ENCODE data around the gene F11. TPM values are rescaled to one million over a fixed set of nuclear protein-coding genes. Genes with fewer than 3 reads are reported as not detected.
"Not testable (repeated sequence)": the region's sequence is repeated elsewhere in the genome, so short reads cannot be mapped to it uniquely, and the experiment has no call there.

Gene F11
- total and polyA plus RNA-seq, 2 experiments from 2014 or later, result 7.1 to 9.5 TPM

DNA sequence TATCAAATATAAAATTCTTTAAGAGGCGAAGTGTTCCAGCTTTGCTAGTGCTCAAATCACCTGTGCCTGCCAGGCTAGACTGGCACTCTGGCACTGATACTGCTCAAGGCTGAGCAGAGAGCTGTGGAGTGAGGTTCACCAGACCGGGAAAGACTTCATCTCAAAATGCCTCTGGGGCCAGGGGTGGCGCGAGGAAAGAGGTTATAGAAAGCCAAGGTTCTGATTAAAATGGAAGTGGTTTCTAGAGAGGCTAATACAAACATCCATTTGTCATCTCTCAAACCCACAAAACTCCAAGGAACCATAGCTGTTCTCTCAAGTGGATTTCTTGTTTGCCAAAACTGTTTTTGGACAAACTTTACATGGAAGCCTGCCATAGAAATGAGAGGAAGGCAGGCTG, 41.5 kb downstream of the F11 start:
- no peak overlapping the region for H3K4me3 ChIP-seq
- peaks cover 8% of the 10 kb centered on the region for H3K27me3 ChIP-seq
- no peaks in the 10 kb centered on the region for H3K9me2 ChIP-seq (replicated peaks; ENCODE audit: insufficient read depth)
- no peaks in the 10 kb centered on the region for H3K36me3 ChIP-seq (replicated peaks; ENCODE audit: insufficient read depth, low read depth)
- H3K79me2 ChIP-seq, result no peaks in the 10 kb centered on the region
- no peak for DNase-seq (ENCODE audit: low spot score)
- WGBS (ENCODE audit: low lambda C conversion rate, missing lambda C conversion rate), result 81% methylated on average over 4 of the region's 4 CpGs
- no peak overlapping the region for H2AFZ ChIP-seq
- H3K4me2 ChIP-seq, result no peak overlapping the region
- no peaks in the 10 kb centered on the region for H3K4me1 ChIP-seq (ENCODE audit: insufficient read depth)
- no peaks in the 10 kb centered on the region for H3K9me3 ChIP-seq (ENCODE audit: low read depth)
- no peak overlapping the region for H3K27ac ChIP-seq
- no peaks in the 10 kb centered on the region for H4K20me1 ChIP-seq (ENCODE audit: insufficient read depth, poor library complexity, severe bottlenecking)
- TF ChIP-seq EZH2phosphoT487 (IDR thresholded peaks at IDR 0.05; ENCODE audit: low read depth, severe bottlenecking, unreplicated experiment) (no peak), EZH2 (IDR thresholded peaks at IDR 0.05; ENCODE audit: borderline replicate concordance) (no peak)
- TF ChIP-seq, protein P1, sequence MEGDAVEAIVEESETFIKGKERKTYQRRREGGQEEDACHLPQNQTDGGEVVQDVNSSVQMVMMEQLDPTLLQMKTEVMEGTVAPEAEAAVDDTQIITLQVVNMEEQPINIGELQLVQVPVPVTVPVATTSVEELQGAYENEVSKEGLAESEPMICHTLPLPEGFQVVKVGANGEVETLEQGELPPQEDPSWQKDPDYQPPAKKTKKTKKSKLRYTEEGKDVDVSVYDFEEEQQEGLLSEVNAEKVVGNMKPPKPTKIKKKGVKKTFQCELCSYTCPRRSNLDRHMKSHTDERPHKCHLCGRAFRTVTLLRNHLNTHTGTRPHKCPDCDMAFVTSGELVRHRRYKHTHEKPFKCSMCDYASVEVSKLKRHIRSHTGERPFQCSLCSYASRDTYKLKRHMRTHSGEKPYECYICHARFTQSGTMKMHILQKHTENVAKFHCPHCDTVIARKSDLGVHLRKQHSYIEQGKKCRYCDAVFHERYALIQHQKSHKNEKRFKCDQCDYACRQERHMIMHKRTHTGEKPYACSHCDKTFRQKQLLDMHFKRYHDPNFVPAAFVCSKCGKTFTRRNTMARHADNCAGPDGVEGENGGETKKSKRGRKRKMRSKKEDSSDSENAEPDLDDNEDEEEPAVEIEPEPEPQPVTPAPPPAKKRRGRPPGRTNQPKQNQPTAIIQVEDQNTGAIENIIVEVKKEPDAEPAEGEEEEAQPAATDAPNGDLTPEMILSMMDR (IDR thresholded peaks at IDR 0.05; ENCODE audit: poor library complexity), result no peak

DNA sequence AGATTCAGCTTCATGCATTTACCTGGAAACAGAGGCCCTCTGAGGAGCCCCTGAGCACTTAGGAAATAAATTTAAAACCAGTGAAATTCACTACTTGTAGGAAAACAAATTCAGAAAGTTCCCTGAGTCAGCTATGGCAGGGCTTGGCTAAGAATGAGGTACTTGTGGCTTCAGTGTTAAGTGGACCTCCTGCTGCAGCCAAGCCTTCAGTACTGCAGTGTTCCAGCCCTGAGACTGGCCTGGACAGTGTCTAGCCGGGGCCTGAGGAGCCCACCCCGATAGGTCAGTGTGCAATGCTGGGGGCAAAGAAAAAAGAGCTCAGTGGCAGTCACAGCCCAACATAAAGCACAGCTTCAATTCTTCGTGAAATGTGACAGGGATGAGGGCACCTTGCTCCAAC, 41.9 kb downstream of the F11 start:
- H3K4me1 ChIP-seq (ENCODE audit: insufficient read depth), result no peaks in the 10 kb centered on the region
- no peak overlapping the region for H3K4me3 ChIP-seq
- no peaks in the 10 kb centered on the region for H3K79me2 ChIP-seq
- H3K4me2 ChIP-seq, result no peak overlapping the region
- WGBS (ENCODE audit: low lambda C conversion rate, missing lambda C conversion rate), result 63% methylated on average over 3 of the region's 3 CpGs
- TF ChIP-seq EZH2phosphoT487 (IDR thresholded peaks at IDR 0.05; ENCODE audit: low read depth, severe bottlenecking, unreplicated experiment), result no peak
- TF ChIP-seq, protein P1 (IDR thresholded peaks at IDR 0.05; ENCODE audit: poor library complexity), result no peak
- no peak for TF ChIP-seq EZH2 (IDR thresholded peaks at IDR 0.05; ENCODE audit: borderline replicate concordance)
- H4K20me1 ChIP-seq (ENCODE audit: insufficient read depth, poor library complexity, severe bottlenecking), result no peaks in the 10 kb centered on the region
- H3K9me2 ChIP-seq (replicated peaks; ENCODE audit: insufficient read depth), result no peaks in the 10 kb centered on the region
- no peak overlapping the region for H3K27ac ChIP-seq
- no peak for DNase-seq (ENCODE audit: low spot score)
- H3K27me3 ChIP-seq, result peaks cover 8% of the 10 kb centered on the region
- H3K9me3 ChIP-seq (ENCODE audit: low read depth), result no peaks in the 10 kb centered on the region
- H2AFZ ChIP-seq, result no peak overlapping the region
- no peaks in the 10 kb centered on the region for H3K36me3 ChIP-seq (replicated peaks; ENCODE audit: insufficient read depth, low read depth)

DNA sequence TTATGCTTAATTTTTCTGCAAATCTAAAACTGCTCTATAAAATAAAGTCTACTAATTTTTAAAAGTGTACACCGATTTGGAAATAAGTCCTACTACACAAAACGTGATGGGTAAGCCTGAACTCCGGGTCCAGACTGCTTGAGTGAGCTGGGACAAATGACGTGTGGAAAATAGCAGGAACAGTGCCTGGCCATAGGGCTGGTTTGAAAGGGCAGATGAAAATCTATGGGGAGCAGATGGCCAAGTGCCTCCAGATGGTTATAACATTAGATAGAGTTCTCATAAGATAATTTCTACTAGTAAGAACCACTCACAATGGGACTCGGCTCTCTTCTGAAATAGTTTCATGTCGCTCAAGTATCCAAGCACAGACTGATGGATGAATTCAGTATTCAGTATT, 52.5 kb downstream of the F11 start:
- no peaks in the 10 kb centered on the region for H3K9me2 ChIP-seq (replicated peaks; ENCODE audit: insufficient read depth)
- WGBS (ENCODE audit: low lambda C conversion rate, missing lambda C conversion rate), result 79% methylated on average over 6 of the region's 6 CpGs

DNA sequence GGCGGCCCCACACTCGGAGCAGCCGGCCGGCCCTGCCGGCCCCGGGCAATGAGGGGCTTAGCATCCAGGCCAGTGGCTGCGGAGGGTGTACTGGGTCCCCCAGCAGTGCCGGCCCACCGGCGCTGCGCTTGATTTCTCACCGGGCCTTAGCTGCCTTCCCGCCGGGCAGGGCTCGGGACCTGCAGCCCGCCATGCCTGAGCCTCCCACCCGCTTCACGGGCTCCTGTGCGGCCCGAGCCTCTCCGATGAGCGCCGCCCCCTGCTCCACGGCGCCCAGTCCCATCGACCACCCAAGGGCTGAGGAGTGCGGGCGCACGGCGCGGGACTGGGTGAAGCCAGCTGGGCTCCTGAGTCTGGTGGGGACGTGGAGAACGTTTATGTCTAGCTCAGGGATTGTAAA, 58.7 kb downstream of the F11 start:
- 97% methylated on average over 30 of the region's 33 CpGs for WGBS (ENCODE audit: low lambda C conversion rate, missing lambda C conversion rate)
- not testable (repeated sequence) for DNase-seq (ENCODE audit: low spot score); H4K20me1 ChIP-seq (ENCODE audit: insufficient read depth, poor library complexity, severe bottlenecking); H3K9me2 ChIP-seq (replicated peaks; ENCODE audit: insufficient read depth); H2AFZ ChIP-seq; H3K9me3 ChIP-seq (ENCODE audit: low read depth); H3K27me3 ChIP-seq; H3K36me3 ChIP-seq (replicated peaks; ENCODE audit: insufficient read depth, low read depth); H3K27ac ChIP-seq; H3K4me2 ChIP-seq; H3K4me1 ChIP-seq (ENCODE audit: insufficient read depth); H3K79me2 ChIP-seq; H3K4me3 ChIP-seq

More for the DNA sequence above, 52.5 kb downstream of the F11 start:
- Histone ChIP-seq H3K4me1 (ENCODE audit: insufficient read depth) (no peaks in the 10 kb centered on the region), H3K27me3 (no peaks in the 10 kb centered on the region), H4K20me1 (ENCODE audit: insufficient read depth, poor library complexity, severe bottlenecking) (no peaks in the 10 kb centered on the region), H3K27ac (no peak overlapping the region), H3K9me3 (ENCODE audit: low read depth) (no peaks in the 10 kb centered on the region), H3K36me3 (replicated peaks; ENCODE audit: insufficient read depth, low read depth) (no peaks in the 10 kb centered on the region), H3K79me2 (no peaks in the 10 kb centered on the region), H3K4me3 (no peak overlapping the region), H3K4me2 (no peak overlapping the region), H2AFZ (no peak overlapping the region)
- no peak for DNase-seq (ENCODE audit: low spot score)
- TF ChIP-seq EZH2phosphoT487 (IDR thresholded peaks at IDR 0.05; ENCODE audit: low read depth, severe bottlenecking, unreplicated experiment), result no peak
- TF ChIP-seq, protein P1 (IDR thresholded peaks at IDR 0.05; ENCODE audit: poor library complexity), result no peak
